Adrenal gland (tissue), 5 donors: ENCODE measurements around the gene LMX1B.

Source experiments
- CTCF ChIP-seq, 6 experiments: fragments of 450-650 bp in 4 of 6; fragments of 200-600 bp in 2 of 6; sonication (generic) in 1 of 6; IDR thresholded peaks; 1 replicate in 5 of 6; 2 replicates in 1 of 6; pipeline versions ENCODE4 v1.5.1 to v1.8.0; 2016 to 2021; ENCODE audit warnings: antibody characterized with exemption in 6 of 6, mild to moderate bottlenecking in 2 of 6, moderate library complexity in 1 of 6
- POLR2A ChIP-seq, 2 donors: fragments of 450-650 bp; IDR thresholded peaks; one replicate each; pipeline ENCODE4 v1.6.1; 2017; ENCODE audit warnings: antibody characterized with exemption in 2 of 2, mild to moderate bottlenecking in 2 of 2, moderate library complexity in 1 of 2
- donor health status: DM: no; HTN: no; CAD: no.

GRCh38 chr9:126663661-126664072 lies 49.9 kb downstream of the LMX1B start:
- TF ChIP-seq POLR2A (IDR thresholded peaks at IDR 0.05): no peak
- TF ChIP-seq CTCF (IDR thresholded peaks at IDR 0.05): no peak
